ENCODE measurements around the gene GATB. TPM values are rescaled to one million over a fixed set of nuclear protein-coding genes. Genes with fewer than 3 reads are reported as not detected.

The GATB gene
- total and polyA plus RNA-seq, 2 donors (not counting 1 experiment from before 2014, with no cell fraction given): 11.6 to 19.2 TPM

DNA sequence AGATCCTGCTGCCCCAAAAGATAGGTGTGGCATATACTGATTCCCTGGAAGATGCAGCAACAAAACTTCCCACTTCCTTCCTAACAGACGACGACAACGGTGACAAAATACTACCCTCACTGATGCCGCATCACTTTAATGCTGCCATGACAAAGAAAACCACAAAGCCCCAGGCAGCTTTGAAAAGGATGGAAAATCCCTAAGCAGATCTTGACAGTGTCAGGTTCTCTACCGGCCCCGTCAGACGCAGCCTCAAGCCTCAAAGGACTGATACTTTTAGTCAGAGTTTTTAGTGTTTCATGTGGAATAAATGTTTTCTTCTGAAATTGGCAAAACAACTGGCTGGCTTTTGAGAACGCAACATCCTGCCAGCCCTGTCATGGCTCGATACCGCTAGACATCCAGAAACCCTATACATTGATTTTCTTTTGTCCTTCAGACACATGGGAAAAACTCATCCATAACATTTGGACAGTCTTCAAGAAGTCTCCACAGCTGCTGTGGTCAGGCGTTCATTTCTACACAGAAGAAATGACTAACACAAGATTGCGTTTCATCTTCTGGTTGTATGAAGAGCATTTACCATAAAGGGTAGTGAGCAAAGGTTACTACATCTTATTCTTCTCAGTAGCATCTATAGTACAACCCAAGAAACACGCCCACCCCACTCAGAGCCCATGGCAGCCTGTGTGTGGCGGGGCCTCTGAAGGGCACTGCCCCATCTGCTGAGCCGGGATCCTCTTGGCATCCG lies 60.1 kb downstream of the GATB start:
- H3K4me1 Mint-ChIP-seq: no peaks in the 10 kb centered on the region
- no peak for DNase-seq
- ATAC-seq (ENCODE audit: low read depth): no peak

More for the DNA sequence above, 60.1 kb downstream of the GATB start:
- Histone ChIP-seq H4K20me1 (ENCODE audit: control insufficient read depth, insufficient read depth, low read length, poor library complexity, severe bottlenecking) (no peaks in the 10 kb centered on the region), H3K79me2 (ENCODE audit: control insufficient read depth, insufficient read depth, low read length) (no peaks in the 10 kb centered on the region), H2AFZ (ENCODE audit: insufficient read depth, low read depth, low read length, poor library complexity, severe bottlenecking) (no peak overlapping the region), H3K4me3 (ENCODE audit: control extremely low read depth in 1 of 5, extremely low read depth in 1 of 5, insufficient read depth in 1 of 5, low read depth in 2 of 5, low read length in 4 of 5) (no peak overlapping the region), H3K9ac (ENCODE audit: low read length) (no peak overlapping the region), H3K27me3 (replicated peaks in 1 of 4; ENCODE audit: control extremely low read depth in 1 of 4, control insufficient read depth in 3 of 4, insufficient read depth in 4 of 4, low read length in 3 of 4) (no peaks in the 10 kb centered on the region), H3K27ac (ENCODE audit: low read length in 2 of 2) (no peak overlapping the region), H3K4me1 (ENCODE audit: control insufficient read depth in 2 of 2, insufficient read depth in 2 of 2, low read length in 2 of 2) (no peaks in the 10 kb centered on the region), H3K36me3 (replicated peaks in 1 of 2; ENCODE audit: control extremely low read depth in 1 of 2, control insufficient read depth in 1 of 2, extremely low read depth in 1 of 2, insufficient read depth in 2 of 2, low read length in 1 of 2) (peaks cover 5 to 37% of the 10 kb centered on the region in 2 experiments), H3K9me3 (ENCODE audit: control extremely low read depth in 1 of 3, control insufficient read depth in 2 of 3, insufficient read depth in 1 of 3, low read length in 2 of 3) (no peaks in the 10 kb centered on the region), H3K4me2 (replicated peaks; ENCODE audit: low read depth, low read length, poor library complexity, severe bottlenecking) (no peak overlapping the region)
- intact Hi-C loops (cut with micrococcal nuclease): no loop called here
- CTCF ChIA-PET: no interaction called here
- H3K27ac Mint-ChIP-seq: no peak overlapping the region
- TF ChIP-seq EZH2 (IDR thresholded peaks at IDR 0.05; ENCODE audit: borderline replicate concordance, insufficient read depth, low read depth, low read length, poor library complexity, severe bottlenecking): no peak
- TF ChIP-seq CTCF (IDR thresholded peaks at IDR 0.05): no peak
- POLR2A ChIA-PET: no interaction called here
- H3K27me3 Mint-ChIP-seq: no peaks in the 10 kb centered on the region
- no peaks in the 10 kb centered on the region for H3K9me3 Mint-ChIP-seq (ENCODE audit: insufficient read depth)
- no peak overlapping the region for H3K4me3 Mint-ChIP-seq
- WGBS (ENCODE audit: insufficient coverage): 95% methylated on average over 14 of the region's 16 CpGs
